Neutrophil (primary cell): ENCODE data around the gene CSRNP2.

Experiments used
- H3K27ac ChIP-seq: fragments of 200-600 bp; sonication (generic); 2 replicates; pipeline ENCODE4 v1.5.1; 2016; ENCODE audit warnings: mild to moderate bottlenecking, moderate library complexity
- H3K27me3 ChIP-seq: fragments of 200-600 bp; sonication (generic); 2 replicates; pipeline ENCODE4 v1.6.0; 2016; ENCODE audit warnings: mild to moderate bottlenecking
- H3K36me3 ChIP-seq: fragments of 200-600 bp; sonication (generic); 2 replicates; pipeline ENCODE4 v1.5.1; 2017
- H3K4me1 ChIP-seq, 2 experiments: fragments of 200-600 bp in 1 of 2; sonication (generic) in 1 of 2; 1 replicate in 1 of 2; 2 replicates in 1 of 2; pipeline versions ENCODE4 v1.5.1 to v1.6.1; 2013 to 2016; ENCODE audit warnings: low read depth in 1 of 2, low read length in 1 of 2, mild to moderate bottlenecking in 1 of 2, moderate library complexity in 1 of 2; ENCODE audit not compliant: control insufficient read depth in 1 of 2, insufficient read depth in 1 of 2
- H3K4me3 ChIP-seq, 2 experiments: fragments of 200-600 bp in 1 of 2; sonication (generic) in 1 of 2; 1 replicate in 1 of 2; 2 replicates in 1 of 2; pipeline ENCODE4 v1.5.1; 2013 to 2016; ENCODE audit warnings: low read depth in 1 of 2, low read length in 1 of 2, mild to moderate bottlenecking in 1 of 2, moderate library complexity in 1 of 2
- H3K9me3 ChIP-seq: fragments of 200-600 bp; sonication (generic); 2 replicates; pipeline ENCODE4 v1.5.1; 2016
- TF ChIP-seq, protein P1 (sequence below): fragments of 200-600 bp; sonication (generic); IDR thresholded peaks from 2 replicates; pipeline ENCODE4 v1.5.1; 2016; ENCODE audit warnings: antibody characterized with exemption

The CSRNP2 gene

DNA sequence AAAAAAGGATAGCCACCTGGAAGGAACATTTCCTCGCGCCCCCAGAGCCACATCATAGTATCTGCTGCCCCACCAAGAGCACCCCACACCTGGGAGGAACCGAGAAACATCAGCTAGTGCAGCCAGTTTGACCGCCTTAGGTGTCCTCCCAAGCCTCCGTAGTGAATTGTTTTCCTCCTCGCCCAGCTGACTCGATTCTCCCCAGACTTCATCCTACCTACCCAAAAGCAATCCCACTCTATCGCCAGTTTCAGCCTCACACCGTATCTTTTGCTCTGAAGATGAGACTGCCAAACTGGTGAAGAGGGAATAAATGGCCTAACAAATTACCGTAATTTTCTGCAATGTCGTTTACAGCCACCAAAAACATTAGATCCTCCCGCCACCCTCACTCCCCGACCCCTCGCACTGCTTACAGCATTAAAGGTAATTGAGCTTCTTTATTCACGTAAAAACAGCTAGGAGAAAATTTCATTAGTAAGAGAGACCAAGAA is 56.0 kb downstream of the CSRNP2 start:
- Histone ChIP-seq H3K4me1 (peaks cover 24% of the 10 kb centered on the region in 2 experiments), H3K27me3 (peaks cover 6% of the 10 kb centered on the region), H3K27ac (no peak overlapping the region), H3K36me3 (no peaks in the 10 kb centered on the region), H3K9me3 (no peaks in the 10 kb centered on the region), H3K4me3 (no peak overlapping the region)
- TF ChIP-seq, protein P1, sequence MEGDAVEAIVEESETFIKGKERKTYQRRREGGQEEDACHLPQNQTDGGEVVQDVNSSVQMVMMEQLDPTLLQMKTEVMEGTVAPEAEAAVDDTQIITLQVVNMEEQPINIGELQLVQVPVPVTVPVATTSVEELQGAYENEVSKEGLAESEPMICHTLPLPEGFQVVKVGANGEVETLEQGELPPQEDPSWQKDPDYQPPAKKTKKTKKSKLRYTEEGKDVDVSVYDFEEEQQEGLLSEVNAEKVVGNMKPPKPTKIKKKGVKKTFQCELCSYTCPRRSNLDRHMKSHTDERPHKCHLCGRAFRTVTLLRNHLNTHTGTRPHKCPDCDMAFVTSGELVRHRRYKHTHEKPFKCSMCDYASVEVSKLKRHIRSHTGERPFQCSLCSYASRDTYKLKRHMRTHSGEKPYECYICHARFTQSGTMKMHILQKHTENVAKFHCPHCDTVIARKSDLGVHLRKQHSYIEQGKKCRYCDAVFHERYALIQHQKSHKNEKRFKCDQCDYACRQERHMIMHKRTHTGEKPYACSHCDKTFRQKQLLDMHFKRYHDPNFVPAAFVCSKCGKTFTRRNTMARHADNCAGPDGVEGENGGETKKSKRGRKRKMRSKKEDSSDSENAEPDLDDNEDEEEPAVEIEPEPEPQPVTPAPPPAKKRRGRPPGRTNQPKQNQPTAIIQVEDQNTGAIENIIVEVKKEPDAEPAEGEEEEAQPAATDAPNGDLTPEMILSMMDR: no peak

DNA sequence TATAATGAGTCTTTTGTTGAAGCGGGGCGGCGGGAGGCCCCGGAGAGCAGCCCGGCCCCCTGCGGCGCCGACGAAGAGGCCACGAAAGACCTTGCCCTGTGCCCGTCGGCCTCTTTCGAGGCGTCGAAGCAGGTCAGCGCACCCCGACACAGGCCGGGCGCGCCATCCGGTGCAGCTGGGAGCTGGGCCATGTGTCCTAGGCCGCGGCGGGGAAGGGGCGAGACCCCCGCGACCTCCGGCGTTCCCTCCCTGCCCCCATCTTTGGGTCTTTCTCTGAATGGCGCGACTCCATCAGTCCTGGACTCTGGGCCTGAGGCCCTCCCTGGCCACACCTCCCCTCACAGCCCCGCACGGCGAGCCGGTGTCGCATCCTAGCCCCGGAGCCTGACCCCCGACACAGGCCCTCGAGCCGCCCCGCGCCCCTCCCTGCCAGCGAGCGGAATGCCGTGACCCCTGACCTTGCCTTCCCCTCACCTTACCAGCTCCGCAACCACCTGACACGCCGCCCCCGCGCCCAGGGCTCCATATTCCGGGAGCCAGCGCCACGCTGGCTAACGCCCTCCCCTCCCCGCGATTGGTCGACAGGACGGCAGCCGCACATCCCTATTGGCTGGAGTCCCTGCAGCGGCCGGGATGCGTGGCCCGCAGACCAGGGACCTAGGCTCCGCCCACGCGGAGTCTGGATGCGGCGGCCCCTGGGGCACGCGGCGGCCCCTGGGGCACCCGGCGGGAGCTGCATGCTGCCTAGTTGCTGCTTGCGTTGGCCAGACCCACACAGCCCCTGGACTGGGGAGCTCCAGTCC is 57.4 kb downstream of the CSRNP2 start, which contains the start of gene SLC11A2:
SLC11A2 (minus strand) TSS at position 549 of the 803 bp plus-strand sequence. CDS start 15,656 bp downstream, outside the sequence.
- H3K27ac ChIP-seq: peak within 1 kb of the TSS; percentile 12
- TF ChIP-seq, protein P1: no peak
- peak within 1 kb of the TSS; percentile 78 to 85 for H3K4me3 ChIP-seq
- no peaks in the 10 kb centered on the region for H3K9me3 ChIP-seq
- H3K36me3 ChIP-seq: no peaks in the 10 kb centered on the region
- peaks cover 24 to 29% of the 10 kb centered on the region in 2 experiments for H3K4me1 ChIP-seq
- H3K27me3 ChIP-seq: peaks cover 6% of the 10 kb centered on the region

DNA sequence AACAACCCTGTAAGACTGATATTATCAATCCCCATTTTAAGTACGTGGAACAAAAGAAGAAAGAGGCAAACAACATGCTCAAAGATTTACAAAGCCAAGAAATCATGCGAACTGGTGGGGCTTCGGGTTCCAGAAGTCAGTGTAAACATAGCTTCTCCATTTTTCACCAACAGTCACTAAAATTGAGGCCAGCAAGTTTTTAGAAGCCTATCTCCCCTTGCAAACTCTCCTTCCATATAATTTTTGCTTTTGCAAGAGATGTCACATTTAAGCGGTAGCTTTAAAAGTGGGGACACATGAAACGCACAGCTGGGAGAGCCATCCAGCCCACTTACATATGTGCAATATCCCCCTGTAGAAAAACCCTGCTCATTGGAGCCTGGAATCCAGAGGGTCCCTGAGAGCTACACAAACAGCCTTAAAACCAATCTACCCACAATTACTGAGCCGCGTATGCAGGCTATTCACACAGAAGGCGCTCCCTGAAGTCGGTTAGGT is 58.0 kb downstream of the CSRNP2 start:
- Histone ChIP-seq H3K9me3 (no peaks in the 10 kb centered on the region), H3K4me1 (peaks cover 24 to 29% of the 10 kb centered on the region in 2 experiments), H3K27ac (peak overlapping the region; percentile 12), H3K4me3 (peak overlapping the region; percentile 78 to 85), H3K27me3 (peaks cover 6% of the 10 kb centered on the region), H3K36me3 (no peaks in the 10 kb centered on the region)
- TF ChIP-seq, protein P1: no peak

DNA sequence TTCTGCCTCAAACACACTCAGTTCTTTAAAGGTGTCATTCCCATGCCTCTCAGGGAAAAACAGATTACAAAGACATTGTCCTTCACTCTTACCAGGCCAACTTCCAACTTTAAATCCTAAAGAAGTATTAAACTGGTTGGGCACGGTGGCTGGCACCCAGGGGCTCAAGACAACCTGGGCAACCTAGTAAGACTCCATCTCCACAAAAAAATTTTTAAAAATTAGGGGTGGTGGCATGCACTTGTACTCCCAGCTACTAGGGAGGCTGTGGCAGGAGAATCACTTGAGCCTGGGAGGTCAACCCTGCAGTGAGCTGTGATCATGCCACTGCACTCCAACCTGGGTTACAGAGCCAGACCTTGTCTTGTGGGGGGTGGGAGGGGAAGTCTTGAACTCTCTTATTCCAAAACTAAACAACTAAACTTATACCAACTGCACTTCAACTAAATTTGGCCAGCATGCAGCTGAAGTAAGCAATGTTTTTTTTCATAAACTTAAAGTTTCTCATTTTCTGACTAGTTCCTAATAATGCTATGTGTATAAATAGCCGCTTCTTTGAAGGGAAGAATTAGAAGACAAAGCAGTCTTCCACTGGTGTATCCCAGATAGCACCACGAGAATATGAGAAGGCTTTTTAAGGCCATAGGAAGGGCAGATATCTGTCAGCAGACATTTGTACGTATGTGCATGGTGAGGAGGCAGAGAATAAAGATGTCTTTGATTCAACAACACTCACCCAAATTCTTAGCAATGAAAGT is 59.6 kb downstream of the CSRNP2 start:
- no peak overlapping the region for H3K27ac ChIP-seq
- TF ChIP-seq, protein P1: no peak
- H3K9me3 ChIP-seq: no peaks in the 10 kb centered on the region
- H3K36me3 ChIP-seq: no peaks in the 10 kb centered on the region
- H3K27me3 ChIP-seq: peaks cover 6% of the 10 kb centered on the region
- no peak overlapping the region for H3K4me3 ChIP-seq
- H3K4me1 ChIP-seq: peaks cover 24 to 29% of the 10 kb centered on the region in 2 experiments

DNA sequence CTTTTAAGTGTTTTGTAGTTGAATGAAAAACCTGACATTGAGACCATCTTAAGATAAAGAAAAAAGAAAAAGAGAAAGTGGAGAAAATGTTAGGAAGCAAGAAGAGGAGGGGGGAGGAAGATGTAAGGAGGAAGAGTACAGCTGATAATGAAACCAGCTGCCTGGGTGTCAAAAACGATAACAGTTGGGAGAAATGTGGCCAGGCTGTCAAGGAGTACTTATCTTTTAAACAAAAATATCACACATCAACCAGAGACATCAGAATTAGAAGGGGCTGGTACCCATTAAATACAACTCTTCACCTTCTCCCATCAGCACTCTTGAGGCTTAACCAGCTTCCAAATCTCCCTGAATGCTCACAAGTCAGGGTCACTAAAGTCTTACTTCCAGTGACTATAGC is 61.7 kb downstream of the CSRNP2 start:
- H3K36me3 ChIP-seq: no peaks in the 10 kb centered on the region
- H3K27me3 ChIP-seq: no peaks in the 10 kb centered on the region
- no peak overlapping the region for H3K4me3 ChIP-seq
- H3K9me3 ChIP-seq: no peaks in the 10 kb centered on the region
- peaks cover 23 to 29% of the 10 kb centered on the region in 2 experiments for H3K4me1 ChIP-seq
- H3K27ac ChIP-seq: peak overlapping the region; percentile 1
- TF ChIP-seq, protein P1: no peak
